Stimulated activated naive CD8-positive, alpha-beta T cell treated with anti-CD3 and anti-CD28 coated beads, Interleukin-15, amount 100 ng/mL, for 72 hours (primary cell): ENCODE data around the gene ING2.

Source experiments
- ATAC-seq: fragments of 150-1000 bp; cut with Tn5 transposase; 2 replicates; pipeline ENCODE4 v1.10.0; 2021; ENCODE audit warnings: mild to moderate bottlenecking, moderate library complexity
- DNase-seq, 2 donors: peaks; one replicate each; pipeline ENCODE4 v3.0.0; 2021 to 2022
- H3K27ac Mint-ChIP-seq, 2 donors: one replicate each; pipeline ENCODE4 v1.8.0; 2022; ENCODE audit warnings: mild to moderate bottlenecking in 2 of 2, mixed read lengths in 2 of 2, moderate library complexity in 2 of 2
- H3K27me3 Mint-ChIP-seq: one replicate; pipeline ENCODE4 v1.8.0; 2022; ENCODE audit warnings: mixed read lengths
- H3K4me1 Mint-ChIP-seq: one replicate; pipeline ENCODE4 v1.8.0; 2022; ENCODE audit warnings: mild to moderate bottlenecking, mixed read lengths
- H3K4me3 Mint-ChIP-seq, 2 donors: one replicate each; pipeline ENCODE4 v1.8.0; 2022; ENCODE audit warnings: mild to moderate bottlenecking in 2 of 2, mixed read lengths in 2 of 2, moderate library complexity in 1 of 2
- H3K9me3 Mint-ChIP-seq, 2 donors: one replicate each; pipeline ENCODE4 v1.8.0; 2022; ENCODE audit warnings: mixed read lengths in 2 of 2

Gene ING2

GRCh38 chr4:183517194-183517593, 12.3 kb downstream of the ING2 start:
- DNase-seq = no peak
- no peaks in the 10 kb centered on the region for H3K9me3 Mint-ChIP-seq
- H3K4me3 Mint-ChIP-seq = no peak overlapping the region
- H3K27ac Mint-ChIP-seq = peak overlapping the region in 1 of 2 donors; percentile 57
- ATAC-seq = no peak
- H3K4me1 Mint-ChIP-seq = no peaks in the 10 kb centered on the region
- H3K27me3 Mint-ChIP-seq = no peaks in the 10 kb centered on the region

GRCh38 chr4:183517781-183518180, 12.9 kb downstream of the ING2 start:
- no peak overlapping the region for H3K4me3 Mint-ChIP-seq
- ATAC-seq = no peak
- H3K9me3 Mint-ChIP-seq = no peaks in the 10 kb centered on the region
- H3K4me1 Mint-ChIP-seq = no peaks in the 10 kb centered on the region
- H3K27me3 Mint-ChIP-seq = no peaks in the 10 kb centered on the region
- DNase-seq = no peak
- H3K27ac Mint-ChIP-seq = no peak overlapping the region

GRCh38 chr4:183522821-183523220, 18.0 kb downstream of the ING2 start:
- no peak overlapping the region for H3K4me3 Mint-ChIP-seq
- H3K27ac Mint-ChIP-seq = no peak overlapping the region
- no peak for ATAC-seq
- no peaks in the 10 kb centered on the region for H3K27me3 Mint-ChIP-seq
- no peaks in the 10 kb centered on the region for H3K4me1 Mint-ChIP-seq
- no peaks in the 10 kb centered on the region for H3K9me3 Mint-ChIP-seq
- no peak for DNase-seq

- no peaks in the 10 kb centered on the region for H3K9me3 Mint-ChIP-seq
- no peaks in the 10 kb centered on the region for H3K4me1 Mint-ChIP-seq
- peaks cover 12% of the 10 kb centered on the region for H3K27me3 Mint-ChIP-seq
- no peak overlapping the region for H3K27ac Mint-ChIP-seq
- H3K4me3 Mint-ChIP-seq = no peak overlapping the region
- ATAC-seq (no peak), DNase-seq (no peak)
Observed at GRCh38 chr4:183527326-183527725, 22.5 kb downstream of the ING2 start.

DNA sequence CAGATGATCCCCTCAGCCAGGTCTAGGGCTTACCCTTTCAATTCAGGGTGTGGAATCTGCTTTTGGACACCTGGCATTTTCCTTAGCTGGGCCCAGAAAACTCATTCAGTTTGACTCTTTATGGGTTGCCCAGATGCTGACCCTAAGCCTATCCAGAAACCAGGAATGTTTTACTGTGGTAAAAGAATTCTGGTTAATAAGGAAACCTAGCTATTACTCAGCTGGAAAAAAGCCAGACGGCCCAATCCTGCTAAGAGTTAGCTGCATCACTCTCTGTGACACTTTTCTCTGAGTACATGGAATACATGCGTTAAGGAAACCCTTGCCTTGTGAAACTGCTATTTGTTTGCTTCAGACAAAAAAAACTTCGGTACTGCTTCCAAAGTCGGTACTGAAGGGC, 28.0 kb downstream of the ING2 start:
- Mint-ChIP-seq H3K9me3 (no peaks in the 10 kb centered on the region), H3K4me3 (no peak overlapping the region), H3K27ac (no peak overlapping the region), H3K4me1 (no peaks in the 10 kb centered on the region), H3K27me3 (peaks cover 12% of the 10 kb centered on the region)
- ATAC-seq = no peak
- DNase-seq = no peak

DNA sequence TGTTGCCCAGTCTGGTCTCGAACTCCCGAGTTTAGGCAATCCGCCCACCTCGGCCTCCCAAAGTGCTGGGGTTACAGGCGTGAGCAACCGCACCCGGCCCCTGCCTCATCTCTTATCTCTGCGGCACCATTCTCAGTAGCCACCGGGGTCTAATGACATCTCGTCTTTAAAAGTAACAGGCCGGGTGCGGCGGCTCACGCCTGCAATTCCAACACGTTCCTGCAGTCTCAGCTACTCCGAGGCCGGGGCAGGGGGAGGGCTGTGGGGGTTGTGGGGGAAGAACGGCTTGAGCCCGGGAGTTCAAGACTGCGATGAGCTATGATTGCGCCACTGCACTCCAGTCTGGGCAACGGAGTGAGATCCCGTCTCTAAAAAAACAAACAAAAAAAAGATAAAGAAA, 28.8 kb downstream of the ING2 start:
- DNase-seq = no peak
- no peaks in the 10 kb centered on the region for H3K4me1 Mint-ChIP-seq
- H3K4me3 Mint-ChIP-seq = no peak overlapping the region
- H3K27me3 Mint-ChIP-seq = peaks cover 12% of the 10 kb centered on the region
- H3K9me3 Mint-ChIP-seq = no peaks in the 10 kb centered on the region
- ATAC-seq = no peak
- no peak overlapping the region for H3K27ac Mint-ChIP-seq

- no peak for DNase-seq
- peaks cover 20% of the 10 kb centered on the region for H3K27me3 Mint-ChIP-seq
- ATAC-seq = no peak
- H3K4me1 Mint-ChIP-seq = no peaks in the 10 kb centered on the region
- H3K9me3 Mint-ChIP-seq = peaks cover 12 to 15% of the 10 kb centered on the region in 2 donors
- H3K4me3 Mint-ChIP-seq = no peak overlapping the region
- H3K27ac Mint-ChIP-seq = no peak overlapping the region
Observed at GRCh38 chr4:183540410-183541009, 35.7 kb downstream of the ING2 start.

DNA sequence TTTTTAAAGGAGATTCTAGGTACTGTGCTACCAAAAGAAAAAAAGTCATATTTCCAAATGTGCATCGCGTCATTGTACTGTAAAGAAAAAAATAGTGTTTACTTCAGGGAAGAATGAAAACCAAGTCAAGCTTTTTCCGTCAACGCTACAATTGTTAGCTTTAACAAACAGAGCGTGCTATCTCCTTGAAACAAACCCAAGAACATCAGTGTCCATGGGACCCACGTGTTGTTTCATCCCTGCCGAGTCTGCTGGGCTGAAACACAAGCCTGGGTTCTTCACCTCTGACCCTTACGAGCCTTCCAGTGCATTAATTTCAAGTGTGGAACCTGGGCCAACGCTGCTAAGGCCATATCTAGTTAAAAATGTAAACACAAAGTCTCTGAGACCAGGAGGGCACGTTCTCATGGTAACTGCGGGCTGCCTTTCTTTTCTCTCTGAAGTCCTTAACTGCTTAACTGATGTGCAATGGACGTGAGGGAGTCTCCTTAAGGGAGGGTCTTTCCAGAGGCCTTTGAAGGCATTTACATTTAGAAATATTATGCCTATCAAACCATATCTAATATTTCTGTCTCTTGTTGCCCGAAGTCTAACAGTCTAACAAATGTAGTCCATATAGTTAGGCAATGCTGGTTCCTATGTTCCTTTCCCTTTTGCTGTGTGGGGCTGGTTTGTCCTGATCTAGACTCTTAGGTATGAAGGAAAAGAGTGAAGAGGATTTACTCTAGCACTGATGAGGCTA, 36.3 kb downstream of the ING2 start:
- Mint-ChIP-seq H3K27me3 (peaks cover 20% of the 10 kb centered on the region), H3K4me1 (no peaks in the 10 kb centered on the region), H3K9me3 (peaks cover 12 to 15% of the 10 kb centered on the region in 2 donors), H3K4me3 (no peak overlapping the region), H3K27ac (peak overlapping the region in 1 of 2 donors; percentile 69)
- DNase-seq = no peak
- ATAC-seq = no peak

DNA sequence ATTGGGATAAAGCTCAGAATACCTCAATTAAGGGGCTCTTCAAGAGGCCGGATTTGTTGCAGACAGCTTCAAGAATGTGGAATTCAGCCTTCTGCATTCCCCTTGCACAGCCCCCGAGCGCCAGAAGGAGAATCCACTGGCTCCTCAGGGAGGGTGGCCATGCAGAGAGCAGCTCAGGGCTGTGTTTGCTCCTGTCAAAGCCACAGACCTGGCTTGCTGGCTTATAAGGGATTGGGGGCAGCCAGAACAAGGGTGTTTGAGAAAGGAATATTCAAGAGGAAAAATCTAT, 36.8 kb downstream of the ING2 start:
- no peak overlapping the region for H3K27ac Mint-ChIP-seq
- ATAC-seq = no peak
- no peak for DNase-seq
- no peaks in the 10 kb centered on the region for H3K4me1 Mint-ChIP-seq
- peaks cover 12 to 15% of the 10 kb centered on the region in 2 donors for H3K9me3 Mint-ChIP-seq
- H3K27me3 Mint-ChIP-seq = peaks cover 20% of the 10 kb centered on the region
- H3K4me3 Mint-ChIP-seq = no peak overlapping the region

DNA sequence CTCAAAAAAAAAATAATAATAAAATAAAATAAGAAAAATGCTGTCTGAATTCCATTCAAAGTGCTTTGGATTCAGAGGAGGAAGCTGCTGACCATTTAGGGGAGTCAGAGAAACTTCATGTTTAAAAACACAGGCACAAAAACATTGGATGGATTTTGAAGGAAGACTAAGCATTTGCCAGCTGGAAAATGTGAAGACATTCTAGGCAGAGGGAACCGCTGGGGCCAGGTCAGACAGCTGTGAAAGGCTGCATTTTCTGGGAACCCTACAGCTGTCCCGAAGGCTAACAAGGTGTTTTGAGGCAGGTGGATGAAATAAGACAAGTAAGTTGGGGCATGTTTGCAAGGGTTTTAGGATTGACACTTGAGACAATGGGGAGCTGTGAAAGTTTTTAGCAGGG, 38.6 kb downstream of the ING2 start:
- DNase-seq (no peak), ATAC-seq (no peak)
- Mint-ChIP-seq H3K9me3 (peaks cover 12 to 15% of the 10 kb centered on the region in 2 donors), H3K4me1 (no peaks in the 10 kb centered on the region), H3K27me3 (peaks cover 27% of the 10 kb centered on the region), H3K27ac (no peak overlapping the region), H3K4me3 (no peak overlapping the region)

- ATAC-seq (no peak), DNase-seq (no peak)
- H3K4me3 Mint-ChIP-seq = no peak overlapping the region
- H3K27me3 Mint-ChIP-seq = peaks cover 34% of the 10 kb centered on the region
- H3K9me3 Mint-ChIP-seq = peaks cover 12 to 15% of the 10 kb centered on the region in 2 donors
- no peaks in the 10 kb centered on the region for H3K4me1 Mint-ChIP-seq
- no peak overlapping the region for H3K27ac Mint-ChIP-seq
Observed at GRCh38 chr4:183544109-183544508, 39.3 kb downstream of the ING2 start.

GRCh38 chr4:183546376-183546775, 41.5 kb downstream of the ING2 start:
- Mint-ChIP-seq H3K9me3 (peaks cover 12 to 15% of the 10 kb centered on the region in 2 donors), H3K4me1 (no peaks in the 10 kb centered on the region), H3K4me3 (no peak overlapping the region), H3K27me3 (peaks cover 35% of the 10 kb centered on the region), H3K27ac (no peak overlapping the region)
- no peak for ATAC-seq
- DNase-seq = no peak

- H3K9me3 Mint-ChIP-seq = peaks cover 22 to 23% of the 10 kb centered on the region in 2 donors
Observed at GRCh38 chr4:183548306-183548705, 43.4 kb downstream of the ING2 start.

DNA sequence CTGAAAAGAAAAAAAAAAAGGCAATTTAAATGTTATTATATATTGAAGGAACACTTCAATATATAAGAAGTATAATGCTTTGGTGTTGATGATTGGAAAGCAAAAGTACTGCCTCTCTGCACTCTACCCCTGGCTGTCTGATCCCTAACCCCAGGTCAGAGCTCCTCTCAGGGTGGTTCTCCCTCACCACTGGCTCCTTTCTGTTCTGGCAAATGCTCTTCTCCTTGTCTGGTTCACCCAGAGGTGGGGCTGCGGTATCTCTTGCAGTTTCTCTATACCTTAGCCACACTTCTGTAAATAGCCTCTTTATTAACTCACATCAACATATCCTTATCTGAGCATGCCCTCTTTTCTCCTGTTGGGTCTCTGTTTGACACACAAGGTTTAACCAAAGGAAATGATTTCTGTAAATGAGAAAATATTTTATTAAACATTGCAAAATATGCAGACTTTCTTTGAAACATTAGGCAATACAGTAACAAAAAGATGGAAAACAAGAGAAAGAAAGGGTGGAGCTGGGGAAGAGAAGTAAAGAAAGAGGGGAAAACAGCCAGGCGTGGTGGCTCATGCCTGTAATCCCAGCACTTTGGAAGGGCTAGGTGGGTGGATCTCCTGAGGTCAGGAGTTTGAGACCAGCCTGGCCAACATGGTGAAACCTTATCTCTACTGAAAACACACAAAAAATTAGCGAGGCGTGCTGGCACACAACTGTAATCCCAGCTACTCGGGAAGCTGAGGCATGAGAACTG, 45.7 kb downstream of the ING2 start:
- H3K27me3 Mint-ChIP-seq = peaks cover 15% of the 10 kb centered on the region
- H3K4me1 Mint-ChIP-seq = no peaks in the 10 kb centered on the region
- DNase-seq (no peak), ATAC-seq (no peak)
- H3K4me3 Mint-ChIP-seq = no peak overlapping the region
- no peak overlapping the region for H3K27ac Mint-ChIP-seq
- H3K9me3 Mint-ChIP-seq = peaks cover 7 to 17% of the 10 kb centered on the region in 2 donors

More at GRCh38 chr4:183548306-183548705, 43.4 kb downstream of the ING2 start:
- H3K27me3 Mint-ChIP-seq = peaks cover 25% of the 10 kb centered on the region
- DNase-seq = no peak
- no peak for ATAC-seq
- no peak overlapping the region for H3K27ac Mint-ChIP-seq
- H3K4me3 Mint-ChIP-seq = no peak overlapping the region
- H3K4me1 Mint-ChIP-seq = no peaks in the 10 kb centered on the region

GRCh38 chr4:183552274-183553146, 47.7 kb downstream of the ING2 start:
- H3K27ac Mint-ChIP-seq = peak overlapping the region in 1 of 2 donors; percentile 66
- ATAC-seq = no peak

More at GRCh38 chr4:183552274-183553146, 47.7 kb downstream of the ING2 start:
- no peak for DNase-seq
- peaks cover 22% of the 10 kb centered on the region for H3K27me3 Mint-ChIP-seq
- no peaks in the 10 kb centered on the region for H3K4me1 Mint-ChIP-seq
- peaks cover 7 to 17% of the 10 kb centered on the region in 2 donors for H3K9me3 Mint-ChIP-seq
- H3K4me3 Mint-ChIP-seq = no peak overlapping the region
